ENCODE measurements around the gene IMPA2.

DNA sequence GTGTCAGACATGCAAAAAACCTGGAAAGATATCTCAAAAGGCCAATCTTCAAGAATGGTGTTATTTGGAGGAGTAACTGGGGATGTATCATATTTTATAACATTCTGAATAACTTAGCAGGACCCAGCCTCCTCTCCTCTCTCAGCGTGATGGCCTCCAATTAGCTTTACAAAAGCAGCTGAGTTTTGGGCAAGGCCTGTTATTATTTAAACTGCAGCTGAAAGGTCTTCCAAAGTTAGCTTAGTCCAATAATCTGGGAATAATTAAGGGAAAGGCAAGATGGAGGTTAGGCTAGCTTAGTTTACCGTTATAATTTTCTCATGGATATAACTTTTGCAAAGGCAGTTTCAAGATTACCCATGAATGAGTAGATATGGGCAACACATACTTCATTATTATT, 40.4 kb upstream of the IMPA2 start:
- TF ChIP-seq, protein P1, sequence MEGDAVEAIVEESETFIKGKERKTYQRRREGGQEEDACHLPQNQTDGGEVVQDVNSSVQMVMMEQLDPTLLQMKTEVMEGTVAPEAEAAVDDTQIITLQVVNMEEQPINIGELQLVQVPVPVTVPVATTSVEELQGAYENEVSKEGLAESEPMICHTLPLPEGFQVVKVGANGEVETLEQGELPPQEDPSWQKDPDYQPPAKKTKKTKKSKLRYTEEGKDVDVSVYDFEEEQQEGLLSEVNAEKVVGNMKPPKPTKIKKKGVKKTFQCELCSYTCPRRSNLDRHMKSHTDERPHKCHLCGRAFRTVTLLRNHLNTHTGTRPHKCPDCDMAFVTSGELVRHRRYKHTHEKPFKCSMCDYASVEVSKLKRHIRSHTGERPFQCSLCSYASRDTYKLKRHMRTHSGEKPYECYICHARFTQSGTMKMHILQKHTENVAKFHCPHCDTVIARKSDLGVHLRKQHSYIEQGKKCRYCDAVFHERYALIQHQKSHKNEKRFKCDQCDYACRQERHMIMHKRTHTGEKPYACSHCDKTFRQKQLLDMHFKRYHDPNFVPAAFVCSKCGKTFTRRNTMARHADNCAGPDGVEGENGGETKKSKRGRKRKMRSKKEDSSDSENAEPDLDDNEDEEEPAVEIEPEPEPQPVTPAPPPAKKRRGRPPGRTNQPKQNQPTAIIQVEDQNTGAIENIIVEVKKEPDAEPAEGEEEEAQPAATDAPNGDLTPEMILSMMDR (IDR thresholded peaks at IDR 0.05; ENCODE audit: borderline replicate concordance, extremely low read depth, low read length, poor library complexity, severe bottlenecking): no peak
- TF ChIP-seq EZH2 (IDR thresholded peaks at IDR 0.05; ENCODE audit: borderline replicate concordance, low read depth, low read length, severe bottlenecking): no peak

All from DND-41 (cell line).